T1000 (cell line): ENCODE data around the gene ABCA7.

Experiments used
- DNase-seq: peaks from one replicate; lab custom pipeline; 2025; ENCODE audit warnings: mixed read lengths; lab: John Stamatoyannopoulos, UW

ABCA7 gene, protein sequence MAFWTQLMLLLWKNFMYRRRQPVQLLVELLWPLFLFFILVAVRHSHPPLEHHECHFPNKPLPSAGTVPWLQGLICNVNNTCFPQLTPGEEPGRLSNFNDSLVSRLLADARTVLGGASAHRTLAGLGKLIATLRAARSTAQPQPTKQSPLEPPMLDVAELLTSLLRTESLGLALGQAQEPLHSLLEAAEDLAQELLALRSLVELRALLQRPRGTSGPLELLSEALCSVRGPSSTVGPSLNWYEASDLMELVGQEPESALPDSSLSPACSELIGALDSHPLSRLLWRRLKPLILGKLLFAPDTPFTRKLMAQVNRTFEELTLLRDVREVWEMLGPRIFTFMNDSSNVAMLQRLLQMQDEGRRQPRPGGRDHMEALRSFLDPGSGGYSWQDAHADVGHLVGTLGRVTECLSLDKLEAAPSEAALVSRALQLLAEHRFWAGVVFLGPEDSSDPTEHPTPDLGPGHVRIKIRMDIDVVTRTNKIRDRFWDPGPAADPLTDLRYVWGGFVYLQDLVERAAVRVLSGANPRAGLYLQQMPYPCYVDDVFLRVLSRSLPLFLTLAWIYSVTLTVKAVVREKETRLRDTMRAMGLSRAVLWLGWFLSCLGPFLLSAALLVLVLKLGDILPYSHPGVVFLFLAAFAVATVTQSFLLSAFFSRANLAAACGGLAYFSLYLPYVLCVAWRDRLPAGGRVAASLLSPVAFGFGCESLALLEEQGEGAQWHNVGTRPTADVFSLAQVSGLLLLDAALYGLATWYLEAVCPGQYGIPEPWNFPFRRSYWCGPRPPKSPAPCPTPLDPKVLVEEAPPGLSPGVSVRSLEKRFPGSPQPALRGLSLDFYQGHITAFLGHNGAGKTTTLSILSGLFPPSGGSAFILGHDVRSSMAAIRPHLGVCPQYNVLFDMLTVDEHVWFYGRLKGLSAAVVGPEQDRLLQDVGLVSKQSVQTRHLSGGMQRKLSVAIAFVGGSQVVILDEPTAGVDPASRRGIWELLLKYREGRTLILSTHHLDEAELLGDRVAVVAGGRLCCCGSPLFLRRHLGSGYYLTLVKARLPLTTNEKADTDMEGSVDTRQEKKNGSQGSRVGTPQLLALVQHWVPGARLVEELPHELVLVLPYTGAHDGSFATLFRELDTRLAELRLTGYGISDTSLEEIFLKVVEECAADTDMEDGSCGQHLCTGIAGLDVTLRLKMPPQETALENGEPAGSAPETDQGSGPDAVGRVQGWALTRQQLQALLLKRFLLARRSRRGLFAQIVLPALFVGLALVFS (N-terminal part only)

DNA sequence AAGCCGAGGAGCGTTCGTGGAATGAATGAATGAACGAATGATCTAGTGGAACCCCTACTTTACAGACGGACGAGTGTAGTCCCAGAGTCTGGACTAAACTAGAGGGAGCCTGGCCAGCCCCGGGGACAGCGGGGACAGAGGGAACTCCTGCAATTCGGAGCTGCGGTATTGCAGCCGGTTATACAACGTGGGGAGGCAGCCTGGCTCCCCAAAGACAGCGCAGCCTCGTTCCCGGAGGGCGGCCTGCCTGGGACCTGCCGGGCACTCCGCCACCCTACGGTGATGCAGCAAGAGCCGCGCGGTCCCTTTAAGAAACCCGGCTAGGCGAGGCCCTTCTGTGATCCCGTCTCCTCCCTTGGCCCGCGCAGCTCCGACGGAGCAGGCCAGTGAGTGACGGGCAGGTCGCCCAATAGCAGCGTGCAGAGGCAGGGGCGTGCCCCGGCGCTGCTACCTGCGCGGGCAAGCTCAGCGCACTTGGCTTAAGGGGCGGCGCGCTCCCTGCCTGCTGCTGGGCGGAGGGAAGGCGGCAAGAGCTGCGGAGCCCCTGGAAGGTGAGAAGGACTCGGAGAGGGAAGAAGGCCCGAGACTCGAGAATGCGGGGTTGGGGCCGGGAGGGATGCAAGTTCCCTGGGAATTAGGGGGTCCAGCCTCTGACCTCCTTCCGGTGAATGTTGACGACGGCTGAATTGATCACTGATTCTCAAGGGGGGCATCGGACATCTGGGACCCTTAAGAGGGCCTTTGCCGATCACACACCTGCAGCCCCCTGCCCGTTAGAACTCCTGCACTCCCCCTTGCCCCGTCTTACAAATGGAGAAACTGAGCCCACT lies at the start of gene ABCA7:
TSS of gene ABCA7 (plus strand) at position 462 of the 830 bp plus-strand sequence. CDS start 1,255 bp downstream, outside the sequence.
- DNase-seq = peak; percentile 98

DNA sequence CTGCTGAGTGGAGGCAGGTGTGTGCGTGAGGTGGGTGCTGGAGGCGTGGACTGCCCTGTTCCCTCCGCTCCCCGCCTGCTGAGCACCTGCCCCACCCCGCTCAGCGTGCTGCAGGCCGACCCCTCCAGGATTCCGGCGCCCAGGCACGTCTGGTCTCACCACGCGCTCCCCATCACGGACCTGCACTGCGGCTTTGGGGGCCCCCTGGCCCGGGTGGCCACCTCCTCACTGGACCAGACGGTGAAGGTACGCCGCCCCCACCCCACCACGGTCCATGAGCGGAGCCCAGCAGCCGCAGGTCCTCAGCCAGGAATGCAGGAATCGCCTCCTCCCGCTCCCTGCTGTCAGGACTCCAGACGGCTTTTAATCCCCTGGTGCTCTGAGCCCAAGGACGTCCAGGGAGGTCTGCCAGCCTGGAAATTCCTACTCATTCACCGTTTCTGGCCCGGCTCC lies 49.8 kb upstream of the ABCA7 start:
- DNase-seq = no peak

DNA sequence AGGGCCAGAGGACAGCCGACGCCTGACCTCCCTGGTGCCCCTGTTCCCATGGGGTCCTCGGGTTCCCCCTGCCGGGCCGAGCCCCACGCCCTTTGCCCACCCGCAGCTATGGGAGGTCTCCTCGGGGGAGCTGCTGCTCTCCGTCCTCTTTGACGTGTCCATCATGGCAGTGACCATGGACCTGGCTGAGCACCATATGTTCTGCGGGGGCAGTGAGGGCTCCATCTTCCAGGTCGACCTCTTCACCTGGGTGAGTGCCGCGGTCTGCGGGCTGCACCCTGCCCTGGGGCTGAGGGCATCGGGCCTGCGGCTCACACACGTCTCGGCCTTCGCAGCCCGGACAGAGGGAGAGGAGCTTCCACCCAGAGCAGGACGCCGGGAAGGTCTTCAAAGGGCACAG lies 49.2 kb upstream of the ABCA7 start:
- no peak for DNase-seq

DNA sequence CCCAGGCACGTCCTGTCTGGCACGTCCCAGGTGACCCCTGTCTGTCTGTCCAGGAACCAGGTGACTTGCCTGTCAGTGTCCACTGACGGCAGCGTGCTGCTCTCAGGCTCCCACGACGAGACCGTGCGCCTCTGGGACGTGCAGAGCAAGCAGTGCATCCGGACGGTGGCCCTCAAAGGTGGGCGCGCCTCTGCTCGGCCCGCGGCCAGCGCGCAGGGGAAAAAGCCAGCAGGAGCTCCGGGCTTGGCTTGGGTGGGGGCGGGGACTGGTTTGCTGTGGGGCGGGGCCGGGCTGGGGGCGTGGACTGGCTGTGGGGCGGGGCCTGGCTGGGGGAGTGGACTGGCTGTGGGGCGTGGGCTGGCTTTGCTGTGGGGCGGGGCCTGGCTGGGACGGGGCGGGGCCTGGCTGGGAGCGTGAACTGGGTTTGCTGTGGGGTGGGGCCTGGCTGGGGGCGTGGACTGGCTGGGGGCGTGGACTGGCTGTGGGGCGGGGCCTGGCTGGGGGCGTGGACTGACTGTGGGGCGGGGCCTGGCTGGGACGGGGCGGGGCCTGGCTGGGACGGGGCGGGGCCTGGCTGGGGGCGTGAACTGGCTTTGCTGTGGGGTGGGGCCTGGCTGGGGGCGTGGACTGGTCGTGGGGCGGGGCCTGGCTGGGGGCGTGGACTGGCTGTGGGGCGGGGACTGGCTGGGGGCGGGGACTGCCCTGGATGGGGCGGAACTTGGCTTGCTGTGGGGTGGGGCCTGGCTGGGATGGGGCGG lies 48.6 kb upstream of the ABCA7 start:
- peak; percentile 94 for DNase-seq

DNA sequence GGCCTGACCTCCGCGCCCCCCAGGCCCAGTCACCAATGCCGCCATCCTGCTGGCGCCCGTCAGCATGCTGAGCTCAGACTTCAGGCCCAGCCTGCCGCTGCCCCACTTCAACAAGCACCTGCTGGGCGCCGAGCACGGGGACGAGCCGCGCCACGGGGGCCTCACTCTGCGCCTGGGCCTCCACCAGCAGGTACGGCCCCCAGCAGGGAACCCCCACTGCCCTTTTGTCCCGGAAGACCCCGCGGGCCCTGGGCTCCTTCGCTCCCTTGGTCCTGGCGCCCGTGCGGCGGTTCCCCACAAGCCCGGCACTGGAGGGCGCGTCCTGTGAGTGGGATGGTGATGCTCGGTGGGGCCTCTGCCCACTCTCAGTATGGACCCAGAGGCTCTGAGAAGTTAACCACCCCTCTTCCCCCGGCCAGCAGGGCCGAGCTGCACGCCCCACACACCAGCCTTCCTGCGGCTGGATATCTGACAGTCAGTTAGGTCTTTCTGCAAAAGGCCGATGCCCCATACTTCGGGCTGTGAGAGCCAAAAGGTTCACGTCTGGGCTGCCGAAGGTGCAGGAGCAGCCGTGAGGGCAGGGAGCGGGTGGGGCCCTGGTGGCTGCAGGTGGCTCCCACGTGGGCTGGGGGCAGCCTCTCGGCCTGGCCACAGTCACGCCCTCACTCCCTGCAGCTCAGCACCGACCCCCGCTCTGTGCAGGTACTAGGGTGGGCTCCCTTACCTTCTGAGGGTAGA lies 47.8 kb upstream of the ABCA7 start:
- no peak for DNase-seq

DNA sequence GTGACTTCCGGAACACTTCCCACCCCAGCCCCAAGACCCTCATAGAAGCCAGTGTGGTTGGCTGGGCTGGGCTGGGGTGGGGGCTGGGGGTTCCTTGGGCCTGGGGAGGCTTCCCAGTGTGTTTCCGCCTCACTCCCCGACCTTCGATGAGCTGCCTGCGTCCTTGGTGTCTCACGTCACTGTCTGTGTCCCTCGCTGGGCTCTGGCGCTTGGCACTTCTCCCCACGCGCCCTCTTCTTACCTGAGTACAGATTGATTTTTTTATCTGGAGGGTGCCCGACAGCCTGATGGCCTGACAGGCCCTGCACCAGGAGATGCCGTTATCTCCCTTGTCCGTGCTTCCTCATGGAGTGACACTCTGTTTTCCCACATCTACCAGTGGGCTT lies 47.2 kb upstream of the ABCA7 start:
- DNase-seq = no peak

DNA sequence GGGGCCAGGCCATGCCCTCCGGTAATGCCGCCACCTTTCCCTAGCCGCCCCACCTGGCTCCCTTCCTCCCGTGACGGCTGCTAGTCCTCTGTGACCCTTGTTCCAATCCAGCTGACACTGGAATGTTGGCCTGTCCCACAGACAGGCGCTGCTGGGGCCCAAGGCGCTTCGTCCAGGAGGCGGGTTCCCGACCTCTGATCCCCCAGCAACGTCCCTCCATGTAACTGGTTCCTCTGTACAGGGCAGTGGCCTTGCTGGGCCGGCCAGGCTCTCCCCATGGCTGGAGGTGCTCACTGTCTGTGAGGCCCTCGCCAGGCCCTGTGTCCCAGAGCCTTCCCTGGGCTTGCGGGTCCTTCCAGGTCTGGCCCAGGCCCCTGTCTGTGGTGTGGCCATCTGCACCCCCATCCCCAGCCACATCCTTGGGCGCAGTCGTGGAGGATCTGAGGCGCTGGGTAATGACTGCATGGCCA lies 46.5 kb upstream of the ABCA7 start:
- DNase-seq = no peak

DNA sequence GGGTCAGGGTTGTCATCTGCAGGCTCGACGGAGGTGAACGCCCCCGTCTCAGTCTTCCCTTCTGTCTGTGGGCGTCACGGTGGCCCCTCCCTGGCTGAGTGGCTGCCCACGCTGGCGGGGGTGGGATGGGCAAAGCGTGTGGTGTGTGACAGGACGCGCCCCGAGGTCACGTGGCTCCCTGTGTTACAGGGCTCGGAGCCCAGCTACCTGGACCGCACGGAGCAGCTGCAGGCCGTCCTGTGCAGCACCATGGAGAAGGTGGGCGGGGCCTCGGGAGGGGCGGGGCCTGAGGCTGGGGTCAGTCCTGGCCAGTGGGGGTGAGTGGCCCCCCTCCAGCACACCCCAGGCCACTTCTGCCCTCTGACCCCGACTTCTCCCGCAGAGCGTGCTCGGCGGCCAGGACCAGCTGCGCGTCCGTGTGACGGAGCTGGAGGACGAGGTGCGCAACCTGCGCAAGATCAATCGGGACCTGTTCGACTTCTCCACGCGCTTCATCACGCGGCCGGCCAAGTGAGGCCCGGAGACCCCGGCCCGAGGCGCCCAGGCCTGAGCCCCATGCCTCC lies 46.0 kb upstream of the ABCA7 start:
- no peak for DNase-seq

DNA sequence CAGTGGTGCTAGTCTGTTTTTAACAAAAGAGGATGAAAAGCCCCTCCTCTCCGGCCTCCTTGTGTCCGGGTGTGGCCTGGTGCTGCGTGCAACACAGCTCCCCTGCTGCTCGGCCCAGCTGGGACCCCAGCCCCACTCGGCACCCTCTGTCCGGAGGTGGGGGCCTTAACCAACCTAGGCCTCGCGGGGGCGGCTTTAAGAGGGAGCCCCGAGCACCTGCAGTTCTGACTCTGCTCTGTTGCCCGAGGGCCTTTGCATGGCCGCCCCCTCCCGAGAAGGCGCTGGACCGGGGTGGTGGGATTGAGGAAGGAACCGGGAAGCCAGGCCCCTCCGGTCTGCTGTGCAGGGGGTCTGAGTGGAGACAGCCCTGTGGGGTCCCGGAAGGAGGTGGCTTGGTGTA lies 45.4 kb upstream of the ABCA7 start:
- DNase-seq = no peak

DNA sequence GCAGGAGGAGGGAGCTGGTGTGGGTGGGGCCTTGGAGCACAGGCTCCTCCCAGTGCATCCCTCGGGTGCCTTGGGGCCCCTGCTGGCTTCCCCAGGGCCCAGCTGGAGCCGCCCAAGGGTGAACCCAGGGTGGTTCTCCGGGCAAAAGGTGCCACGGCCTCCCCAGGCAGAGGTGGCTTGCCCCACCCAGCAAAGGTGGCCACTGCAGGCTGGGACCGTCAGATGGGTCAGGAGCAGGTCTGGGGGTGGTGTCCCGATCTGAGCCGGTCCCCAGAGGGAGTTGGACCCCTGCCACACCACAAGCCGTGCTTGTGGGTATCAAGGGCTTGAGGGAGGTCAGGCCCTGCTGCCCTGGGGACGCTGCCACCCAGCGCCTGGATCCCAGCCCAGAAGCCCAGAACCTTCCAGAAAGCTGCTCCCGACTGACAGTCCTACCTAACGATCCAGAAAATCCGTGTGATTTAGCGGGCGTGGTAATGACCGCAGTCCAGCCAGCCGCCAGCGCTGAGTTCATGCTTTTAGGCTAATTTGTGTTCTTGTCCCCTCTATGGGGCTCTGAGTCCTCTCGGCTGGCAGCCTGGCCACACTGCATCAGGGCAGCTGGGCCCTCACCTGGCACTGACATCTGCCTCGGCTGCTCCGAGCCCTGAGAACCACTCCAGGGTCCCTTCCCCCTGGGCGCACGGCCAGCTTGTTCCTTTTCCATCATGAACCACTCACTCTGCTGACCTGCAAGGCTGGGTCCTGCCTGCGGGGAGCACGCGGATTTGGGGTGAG lies 44.7 kb upstream of the ABCA7 start:
- DNase-seq = no peak

DNA sequence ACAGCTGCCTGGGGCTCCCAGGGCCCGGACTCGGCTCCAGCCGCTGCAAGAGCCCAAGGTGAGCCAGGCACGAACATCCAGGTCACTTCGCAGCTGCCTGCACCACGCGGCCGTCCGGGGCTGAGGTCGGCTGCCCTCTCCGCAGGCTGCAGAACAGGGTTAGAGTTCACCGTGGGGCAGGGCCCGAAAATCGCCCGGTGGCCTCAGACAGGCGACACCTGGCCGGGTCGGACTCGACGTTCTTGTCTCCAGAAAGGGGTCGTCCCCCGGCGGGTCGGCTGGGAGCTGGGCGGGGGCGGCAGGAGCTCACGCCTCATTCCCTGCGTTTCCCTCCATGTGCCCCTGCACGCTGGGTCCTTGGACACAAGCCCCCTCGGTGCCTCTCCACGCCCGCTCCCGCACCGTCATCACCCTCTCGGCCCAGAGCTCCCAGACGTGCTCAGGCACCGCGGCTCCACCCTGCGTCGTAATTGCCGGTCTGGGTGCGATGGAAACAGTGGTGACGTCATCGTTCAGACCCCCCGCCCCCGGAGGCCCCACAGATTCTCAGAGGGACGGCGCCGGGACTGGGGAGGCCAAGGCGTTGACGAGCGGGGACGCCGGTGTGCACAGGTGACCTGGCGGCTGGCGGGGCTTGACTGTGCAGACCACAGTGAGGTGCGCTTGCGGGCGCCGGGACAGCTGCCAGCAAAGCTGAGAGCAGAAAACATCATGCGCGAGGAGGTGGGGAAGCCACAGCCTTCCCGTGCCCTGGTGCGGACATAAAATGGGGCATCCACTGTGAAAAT lies 43.7 kb upstream of the ABCA7 start:
- no peak for DNase-seq

DNA sequence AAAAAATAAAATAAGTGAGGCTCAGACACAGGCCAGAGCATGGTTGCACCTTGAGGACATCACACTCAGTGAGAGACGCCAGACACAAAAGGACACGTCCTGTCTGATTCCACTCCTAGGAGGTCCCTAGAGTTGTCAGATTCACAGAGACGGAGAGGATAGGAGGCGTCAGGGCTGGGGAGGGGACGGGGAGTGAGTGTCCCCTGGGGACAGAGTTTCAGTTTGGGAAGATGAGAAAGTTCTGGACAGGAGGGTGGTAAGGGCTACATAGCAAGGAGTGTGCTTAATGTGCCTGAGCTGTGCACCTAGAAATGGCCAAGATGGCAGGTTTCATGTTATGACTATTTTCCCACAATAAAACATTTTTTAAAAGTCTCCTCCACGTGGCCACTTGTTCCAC lies 41.8 kb upstream of the ABCA7 start:
- DNase-seq = no peak

DNA sequence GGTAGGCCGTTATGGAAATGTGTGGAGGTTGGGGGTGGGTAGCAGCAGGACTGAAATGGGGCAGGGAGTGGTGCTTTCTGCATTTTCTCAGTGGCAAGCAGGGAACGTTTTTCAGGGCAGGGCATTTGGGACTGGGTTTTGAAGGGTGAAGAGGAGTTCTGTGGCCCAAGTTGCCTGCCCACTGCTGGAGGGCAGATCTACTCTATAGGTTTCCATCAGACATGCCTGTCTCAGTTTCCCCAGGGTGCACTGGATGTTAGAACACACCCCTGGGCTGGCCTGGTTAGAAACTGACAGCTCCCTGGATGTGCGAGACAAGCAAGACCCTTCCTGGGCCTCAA lies 40.6 kb upstream of the ABCA7 start:
- no peak for DNase-seq

DNA sequence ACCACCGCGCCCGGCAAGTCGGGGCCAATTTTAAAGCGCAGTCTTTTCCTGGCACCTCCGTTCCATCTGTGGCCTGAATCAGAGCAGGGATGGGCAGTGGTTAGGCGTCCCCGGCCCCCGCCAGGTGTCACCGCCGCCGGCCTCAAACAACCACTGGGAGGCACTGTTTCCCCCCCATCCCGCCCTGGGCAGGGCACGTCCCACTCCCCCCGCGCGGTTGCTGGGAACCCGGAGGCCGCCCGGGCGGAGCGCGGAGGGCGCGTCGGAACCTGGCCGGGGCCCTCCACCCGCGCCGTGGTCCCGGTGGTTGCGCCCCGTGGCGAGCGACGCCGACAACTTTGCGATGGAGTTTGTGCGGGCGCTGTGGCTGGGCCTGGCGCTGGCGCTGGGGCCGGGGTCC lies 39.8 kb upstream of the ABCA7 start, which contains the start of gene GRIN3B:
TSS of gene GRIN3B (plus strand) at position 325 of the 400 bp plus-strand sequence. CDS start at position 344, 19 bp downstream.
- peak; percentile 56 for DNase-seq

DNA sequence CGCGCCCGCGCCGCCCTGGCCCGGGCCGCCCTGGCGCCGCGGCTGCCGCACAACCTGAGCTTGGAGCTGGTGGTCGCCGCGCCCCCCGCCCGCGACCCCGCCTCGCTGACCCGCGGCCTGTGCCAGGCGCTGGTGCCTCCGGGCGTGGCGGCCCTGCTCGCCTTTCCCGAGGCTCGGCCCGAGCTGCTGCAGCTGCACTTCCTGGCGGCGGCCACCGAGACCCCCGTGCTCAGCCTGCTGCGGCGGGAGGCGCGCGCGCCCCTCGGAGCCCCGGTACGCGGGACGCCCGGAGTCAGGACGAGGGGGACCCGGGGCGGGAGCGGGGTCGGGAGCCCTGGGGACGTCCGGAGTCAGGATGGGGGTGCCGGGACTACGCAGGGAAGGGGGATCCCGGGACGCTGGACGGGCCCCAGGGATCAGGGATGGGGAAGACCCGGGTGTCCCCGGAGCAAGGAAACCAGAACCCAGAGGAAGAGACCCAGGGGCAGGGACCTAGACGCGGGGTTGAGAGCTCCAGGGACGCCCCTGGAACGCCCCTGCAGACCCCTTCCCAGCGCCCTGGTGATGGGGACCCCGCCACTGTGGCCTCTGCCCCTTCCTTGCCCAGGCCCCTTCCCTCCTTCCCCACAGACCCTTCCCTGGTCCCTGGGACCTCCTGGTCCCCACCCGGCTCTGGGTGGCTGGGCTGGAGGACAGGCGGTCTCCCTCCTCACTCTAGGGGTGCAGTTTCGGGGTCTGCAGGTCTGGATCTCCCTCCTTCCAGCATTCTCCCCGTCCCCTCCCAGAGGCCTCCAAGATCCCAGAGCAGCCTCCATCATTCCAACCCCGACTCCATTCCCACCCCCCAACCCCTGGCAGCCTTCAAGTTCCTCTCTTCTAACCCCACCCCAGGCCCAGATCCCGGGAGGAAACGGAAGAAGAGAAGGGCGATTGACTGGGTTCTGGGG lies 39.0 kb upstream of the ABCA7 start:
- DNase-seq = no peak

DNA sequence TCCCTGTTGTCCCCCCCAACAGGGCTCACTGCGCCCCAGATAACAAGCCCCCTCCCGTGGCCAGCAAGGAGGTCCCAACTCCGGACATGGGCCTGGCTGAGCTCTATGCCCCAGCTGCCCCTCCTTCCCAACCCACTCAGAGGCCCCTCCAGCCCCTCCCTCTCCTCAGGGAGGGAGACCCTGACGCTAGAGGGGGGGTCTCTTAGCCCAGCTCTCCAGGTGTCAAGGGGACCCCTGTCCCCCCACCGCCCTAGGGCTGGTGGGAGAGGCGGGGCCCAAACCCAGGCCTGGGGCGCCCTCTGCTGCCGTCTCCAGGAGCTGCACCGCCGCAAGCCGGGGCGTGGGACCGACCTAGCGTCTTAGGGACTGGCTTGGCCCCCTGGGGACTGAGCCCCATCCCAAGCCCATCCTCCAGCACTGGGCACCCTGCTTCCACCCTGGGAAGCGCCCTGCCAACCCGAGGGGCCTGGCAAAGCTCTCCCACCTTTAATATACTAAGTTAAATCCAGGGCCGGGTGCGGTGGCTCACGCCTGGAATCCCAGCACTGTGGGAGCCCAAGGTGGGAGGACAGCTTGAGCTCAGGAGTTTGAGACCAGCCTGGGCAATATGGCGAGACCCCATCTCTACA lies 38.3 kb upstream of the ABCA7 start:
- DNase-seq = peak; percentile 51
